Breast epithelium (tissue), 3 donors: Measurements from ENCODE around the gene SLC28A3.

Experiments
- CTCF ChIP-seq, 3 donors: fragments of 450-650 bp; IDR thresholded peaks; one replicate each; pipeline ENCODE4 v1.5.1; 2016 to 2017; ENCODE audit warnings: antibody characterized with exemption in 3 of 3, mild to moderate bottlenecking in 3 of 3, moderate library complexity in 3 of 3
- POLR2AphosphoS5 ChIP-seq, 3 donors: sonication (generic); formaldehyde crosslinking; IDR thresholded peaks; one replicate each; pipeline ENCODE4 v1.6.1; 2017; ENCODE audit warnings: antibody characterized with exemption in 3 of 3

GRCh38 chr9:84375954-84376353, 35.4 kb upstream of the SLC28A3 start:
- TF ChIP-seq POLR2AphosphoS5 (IDR thresholded peaks at IDR 0.05) (no peak), CTCF (IDR thresholded peaks at IDR 0.05) (no peak)
